Osteocyte (in vitro differentiated cells): ENCODE data around the gene FAM89B. TPM values are rescaled to one million over a fixed set of nuclear protein-coding genes. Genes with fewer than 3 reads are reported as not detected.

Source experiments
- DNase-seq: peaks from one replicate; pipeline ENCODE4 v3.0.0; 2021; ENCODE audit warnings: mixed read lengths; ENCODE audit not compliant: unreplicated experiment; ENCODE audit errors: extremely low spot score
- H3K27ac Mint-ChIP-seq: one replicate; pipeline ENCODE4 v1.8.0; 2021; ENCODE audit warnings: mild to moderate bottlenecking, mixed read lengths; ENCODE audit not compliant: unreplicated experiment
- H3K27me3 Mint-ChIP-seq: one replicate; pipeline ENCODE4 v1.8.0; 2021; ENCODE audit warnings: mixed read lengths; ENCODE audit not compliant: unreplicated experiment
- H3K36me3 Mint-ChIP-seq: one replicate; pipeline ENCODE4 v1.8.0; 2021; ENCODE audit warnings: mixed read lengths; ENCODE audit not compliant: unreplicated experiment
- H3K4me1 Mint-ChIP-seq: one replicate; pipeline ENCODE4 v1.8.0; 2021; ENCODE audit warnings: mixed read lengths; ENCODE audit not compliant: unreplicated experiment
- H3K4me3 Mint-ChIP-seq: one replicate; pipeline ENCODE4 v1.8.0; 2021; ENCODE audit warnings: mild to moderate bottlenecking, moderate library complexity, mixed read lengths; ENCODE audit not compliant: unreplicated experiment
- H3K9me3 Mint-ChIP-seq: one replicate; pipeline ENCODE4 v1.8.0; 2021; ENCODE audit warnings: mixed read lengths; ENCODE audit not compliant: unreplicated experiment
- CTCF ChIP-seq: fragments of 200-600 bp; sonication (generic); IDR thresholded peaks from 2 replicates; pipeline ENCODE4 v1.5.0; 2021; ENCODE audit warnings: antibody characterized with exemption, mild to moderate bottlenecking, moderate library complexity
- total RNA-seq: library from RNA; stranded (reverse); gene quantifications from 2 replicates; pipeline ENCODE4 v1.2.1, GENCODE V29; 2021

The FAM89B gene
- total RNA-seq, 1 donor from 2014 or later = 92.1 TPM

GRCh38 chr11:65574811-65575567 is 2.7 kb downstream of the FAM89B start:
- Mint-ChIP-seq H3K4me1 (peaks cover 62% of the 10 kb centered on the region), H3K36me3 (peaks cover 3% of the 10 kb centered on the region), H3K27ac (peak overlapping the region; percentile 86), H3K9me3 (no peaks in the 10 kb centered on the region), H3K4me3 (peak overlapping the region; percentile 73), H3K27me3 (no peaks in the 10 kb centered on the region)
- no peak for DNase-seq
- no peak for TF ChIP-seq CTCF

GRCh38 chr11:65575568-65576231 is 3.4 kb downstream of the FAM89B start, which contains the start of gene EHBP1L1:
Gene EHBP1L1 (plus strand): TSS chr11:65576053. CDS start chr11:65576303, 250 bp downstream.
- Mint-ChIP-seq H3K4me1 (peaks cover 58% of the 10 kb centered on the region), H3K27me3 (no peaks in the 10 kb centered on the region), H3K27ac (peak within 1 kb of the TSS; percentile 89), H3K9me3 (no peaks in the 10 kb centered on the region), H3K36me3 (peaks cover 4% of the 10 kb centered on the region), H3K4me3 (peak within 1 kb of the TSS; percentile 73)
- TF ChIP-seq CTCF = no peak
- peak; percentile 86 for DNase-seq

- H3K4me1 Mint-ChIP-seq = peaks cover 54% of the 10 kb centered on the region
- no peak for DNase-seq
- TF ChIP-seq CTCF = no peak
- H3K9me3 Mint-ChIP-seq = no peaks in the 10 kb centered on the region
- no peaks in the 10 kb centered on the region for H3K27me3 Mint-ChIP-seq
- peak overlapping the region; percentile 89 for H3K27ac Mint-ChIP-seq
- peaks cover 4% of the 10 kb centered on the region for H3K36me3 Mint-ChIP-seq
- H3K4me3 Mint-ChIP-seq = peak overlapping the region; percentile 70
These were observed 4.0 kb downstream of the FAM89B start for GRCh38 chr11:65576232-65576866.

- H3K27me3 Mint-ChIP-seq = no peaks in the 10 kb centered on the region
- H3K4me3 Mint-ChIP-seq = peak overlapping the region; percentile 70
- H3K36me3 Mint-ChIP-seq = peaks cover 4% of the 10 kb centered on the region
- TF ChIP-seq CTCF = no peak
- peak overlapping the region; percentile 89 for H3K27ac Mint-ChIP-seq
- no peaks in the 10 kb centered on the region for H3K9me3 Mint-ChIP-seq
- H3K4me1 Mint-ChIP-seq = peaks cover 47% of the 10 kb centered on the region
- DNase-seq = no peak
These were observed 4.8 kb downstream of the FAM89B start for GRCh38 chr11:65576867-65577755.
